ENCODE data around the gene MX1.

The MX1 gene

DNA sequence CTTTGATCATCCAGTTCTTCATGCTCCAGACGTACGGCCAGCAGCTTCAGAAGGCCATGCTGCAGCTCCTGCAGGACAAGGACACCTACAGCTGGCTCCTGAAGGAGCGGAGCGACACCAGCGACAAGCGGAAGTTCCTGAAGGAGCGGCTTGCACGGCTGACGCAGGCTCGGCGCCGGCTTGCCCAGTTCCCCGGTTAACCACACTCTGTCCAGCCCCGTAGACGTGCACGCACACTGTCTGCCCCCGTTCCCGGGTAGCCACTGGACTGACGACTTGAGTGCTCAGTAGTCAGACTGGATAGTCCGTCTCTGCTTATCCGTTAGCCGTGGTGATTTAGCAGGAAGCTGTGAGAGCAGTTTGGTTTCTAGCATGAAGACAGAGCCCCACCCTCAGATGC lies 32.5 kb downstream of the MX1 start:
- H3K4me1 ChIP-seq (ENCODE audit: control extremely low read depth in 1 of 4, control insufficient read depth in 4 of 4, insufficient read depth in 4 of 4, low read length in 3 of 4) = no peaks in the 10 kb centered on the region
- DNase-seq = no peak
- WGBS (ENCODE audit: insufficient coverage) = 98% methylated on average over 22 of the region's 22 CpGs
- ChIA-PET POLR2A (no interaction called here), CTCF (interaction anchor here (0.7 to 6.8 kb wide), 6 partner anchors 9 to 182 kb away, joined by 3 to 101 read pairs (median 4); no protein-coding TSS in a partner anchor)
- no peak overlapping the region for H3K4me3 ChIP-seq (ENCODE audit: control insufficient read depth in 1 of 7, extremely low read depth in 1 of 7, insufficient read depth in 4 of 7, low read depth in 2 of 7, low read length in 6 of 7)
- peaks cover 0 to 17% (median 0%) of the 10 kb centered on the region in 4 experiments for H3K36me3 ChIP-seq (ENCODE audit: control insufficient read depth in 4 of 4, insufficient read depth in 4 of 4, low read length in 3 of 4)
- H3K27ac ChIP-seq (ENCODE audit: insufficient read depth in 1 of 2, low read depth in 1 of 2, low read length in 2 of 2, poor library complexity in 1 of 2, severe bottlenecking in 2 of 2) = no peak overlapping the region
- no peaks in the 10 kb centered on the region for H3K9me3 ChIP-seq (ENCODE audit: control extremely low read depth in 1 of 5, control insufficient read depth in 4 of 5, insufficient read depth in 2 of 5, low read depth in 1 of 5, low read length in 4 of 5)
- no peaks in the 10 kb centered on the region for H3K27me3 ChIP-seq (replicated peaks in 2 of 5; ENCODE audit: control insufficient read depth in 4 of 5, insufficient read depth in 5 of 5, low read length in 4 of 5)

DNA sequence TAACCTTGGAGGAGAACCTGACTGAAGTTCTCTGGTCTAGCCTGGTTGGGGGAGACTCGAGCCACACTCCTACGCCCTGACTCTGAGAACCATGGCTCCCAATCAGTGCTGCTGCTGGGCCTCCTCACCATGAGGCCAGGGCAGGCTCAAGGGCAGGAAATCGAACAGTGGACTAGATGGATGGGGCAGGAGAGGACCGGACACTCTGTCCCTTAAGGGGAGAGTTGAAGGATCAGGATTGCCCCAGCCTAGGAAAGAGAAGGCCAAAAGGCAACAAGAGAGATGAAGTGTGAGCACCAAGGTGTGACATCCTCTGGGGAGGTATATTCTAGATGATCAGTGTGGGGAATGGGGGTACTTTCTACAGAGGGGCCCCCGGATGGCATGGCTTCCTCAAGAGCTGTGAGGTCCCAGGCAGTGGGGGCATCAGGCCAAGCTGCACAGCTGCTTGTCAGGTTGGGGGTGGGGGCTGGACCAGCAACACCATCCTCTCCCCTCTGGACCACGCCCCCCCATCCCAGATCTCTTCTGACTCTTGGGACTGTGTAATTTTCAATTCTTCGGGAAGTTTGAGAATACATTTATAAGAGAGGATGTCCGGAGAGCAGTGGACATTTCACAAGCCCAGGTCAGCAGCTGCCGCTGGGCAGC lies 34.0 kb downstream of the MX1 start:
- CTCF ChIA-PET = interaction anchor here (0.6 to 6.8 kb wide), 6 partner anchors 10 to 178 kb away, joined by 3 to 101 read pairs (median 4); no protein-coding TSS in a partner anchor
- H3K36me3 ChIP-seq (ENCODE audit: control insufficient read depth in 4 of 4, insufficient read depth in 4 of 4, low read length in 3 of 4) = peaks cover 0 to 13% (median 0%) of the 10 kb centered on the region in 4 experiments
- peaks cover 0 to 3% (median 0%) of the 10 kb centered on the region in 5 experiments for H3K9me3 ChIP-seq (ENCODE audit: control extremely low read depth in 1 of 5, control insufficient read depth in 4 of 5, insufficient read depth in 2 of 5, low read depth in 1 of 5, low read length in 4 of 5)
- 95% methylated on average over 8 of the region's 9 CpGs for WGBS (ENCODE audit: insufficient coverage)
- H3K4me1 ChIP-seq (ENCODE audit: control extremely low read depth in 1 of 4, control insufficient read depth in 4 of 4, insufficient read depth in 4 of 4, low read length in 3 of 4) = no peaks in the 10 kb centered on the region
- no peaks in the 10 kb centered on the region for H3K27me3 ChIP-seq (replicated peaks in 2 of 5; ENCODE audit: control insufficient read depth in 4 of 5, insufficient read depth in 5 of 5, low read length in 4 of 5)
- no peak overlapping the region for H3K4me3 ChIP-seq (ENCODE audit: control insufficient read depth in 1 of 7, extremely low read depth in 1 of 7, insufficient read depth in 4 of 7, low read depth in 2 of 7, low read length in 6 of 7)
- DNase-seq = no peak
- POLR2A ChIA-PET = interaction anchor here (1.0 kb wide), 1 partner anchor 178 kb away, joined by 4 read pairs; no protein-coding TSS in a partner anchor
- H3K27ac ChIP-seq (ENCODE audit: insufficient read depth in 1 of 2, low read depth in 1 of 2, low read length in 2 of 2, poor library complexity in 1 of 2, severe bottlenecking in 2 of 2) = no peak overlapping the region

DNA sequence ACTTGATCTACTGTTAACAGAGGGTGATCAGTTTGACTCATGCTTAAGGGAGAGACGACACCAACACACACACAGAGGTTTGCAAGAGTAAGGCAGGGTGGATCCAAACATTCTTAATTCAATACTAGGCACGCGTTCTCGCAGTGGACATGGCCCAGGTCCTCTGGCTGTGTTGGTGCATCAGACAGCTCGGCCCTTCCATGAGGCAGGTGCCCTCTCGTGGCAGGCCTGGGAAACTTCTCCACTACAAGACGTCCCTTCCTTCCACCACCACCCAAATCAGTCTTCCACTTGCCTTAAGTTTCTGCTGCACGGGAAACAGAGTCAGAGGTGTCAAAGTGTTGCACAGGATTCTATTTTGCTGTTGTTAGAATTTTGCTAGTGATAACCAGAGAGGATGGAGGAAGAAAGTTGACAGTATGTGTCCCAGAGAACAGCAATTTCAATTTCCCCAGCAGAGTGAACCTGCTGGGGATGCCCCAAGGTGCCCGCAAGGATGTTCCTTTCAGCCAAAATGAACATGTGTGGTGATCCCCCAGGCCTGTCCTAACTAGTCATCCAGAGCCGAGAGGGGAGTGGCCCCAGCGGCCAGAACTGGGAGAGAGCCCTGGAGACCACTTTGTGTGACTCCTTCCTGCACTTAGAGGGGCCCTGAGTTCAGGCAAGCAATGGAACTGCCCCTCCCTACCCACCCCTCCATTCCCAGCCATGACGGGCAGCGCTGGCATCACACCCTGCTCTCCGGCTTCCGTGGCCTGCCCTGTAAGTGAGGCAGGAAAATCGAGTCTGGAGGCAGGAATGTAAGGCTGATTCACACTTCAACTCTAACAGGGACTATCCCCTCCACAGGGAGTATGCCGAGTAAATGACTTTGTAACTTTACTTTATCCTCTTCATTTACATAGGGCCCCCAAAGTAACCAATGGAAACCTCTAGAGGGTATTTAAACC lies 34.8 kb downstream of the MX1 start:
- no peak overlapping the region for H3K4me3 ChIP-seq (ENCODE audit: control insufficient read depth in 1 of 7, extremely low read depth in 1 of 7, insufficient read depth in 4 of 7, low read depth in 2 of 7, low read length in 6 of 7)
- H3K36me3 ChIP-seq (ENCODE audit: control insufficient read depth in 4 of 4, insufficient read depth in 4 of 4, low read length in 3 of 4) = peaks cover 0 to 13% (median 0%) of the 10 kb centered on the region in 4 experiments
- DNase-seq = peak; percentile 57 to 75 (median 71)
- H3K27me3 ChIP-seq (replicated peaks in 2 of 5; ENCODE audit: control insufficient read depth in 4 of 5, insufficient read depth in 5 of 5, low read length in 4 of 5) = no peaks in the 10 kb centered on the region
- H3K27ac ChIP-seq (ENCODE audit: insufficient read depth in 1 of 2, low read depth in 1 of 2, low read length in 2 of 2, poor library complexity in 1 of 2, severe bottlenecking in 2 of 2) = no peak overlapping the region
- H3K9me3 ChIP-seq (ENCODE audit: control extremely low read depth in 1 of 5, control insufficient read depth in 4 of 5, insufficient read depth in 2 of 5, low read depth in 1 of 5, low read length in 4 of 5) = peaks cover 0 to 3% (median 0%) of the 10 kb centered on the region in 5 experiments
- ChIA-PET POLR2A (interaction anchor here (1.0 kb wide), 1 partner anchor 179 kb away, joined by 4 read pairs; no protein-coding TSS in a partner anchor), CTCF (interaction anchor here (1.1 to 6.8 kb wide), 3 partner anchors 50 to 179 kb away, joined by 3 to 101 read pairs (median 3); no protein-coding TSS in a partner anchor)
- WGBS (ENCODE audit: insufficient coverage) = 56% methylated on average over 10 of the region's 17 CpGs
- H3K4me1 ChIP-seq (ENCODE audit: control extremely low read depth in 1 of 4, control insufficient read depth in 4 of 4, insufficient read depth in 4 of 4, low read length in 3 of 4) = no peaks in the 10 kb centered on the region

DNA sequence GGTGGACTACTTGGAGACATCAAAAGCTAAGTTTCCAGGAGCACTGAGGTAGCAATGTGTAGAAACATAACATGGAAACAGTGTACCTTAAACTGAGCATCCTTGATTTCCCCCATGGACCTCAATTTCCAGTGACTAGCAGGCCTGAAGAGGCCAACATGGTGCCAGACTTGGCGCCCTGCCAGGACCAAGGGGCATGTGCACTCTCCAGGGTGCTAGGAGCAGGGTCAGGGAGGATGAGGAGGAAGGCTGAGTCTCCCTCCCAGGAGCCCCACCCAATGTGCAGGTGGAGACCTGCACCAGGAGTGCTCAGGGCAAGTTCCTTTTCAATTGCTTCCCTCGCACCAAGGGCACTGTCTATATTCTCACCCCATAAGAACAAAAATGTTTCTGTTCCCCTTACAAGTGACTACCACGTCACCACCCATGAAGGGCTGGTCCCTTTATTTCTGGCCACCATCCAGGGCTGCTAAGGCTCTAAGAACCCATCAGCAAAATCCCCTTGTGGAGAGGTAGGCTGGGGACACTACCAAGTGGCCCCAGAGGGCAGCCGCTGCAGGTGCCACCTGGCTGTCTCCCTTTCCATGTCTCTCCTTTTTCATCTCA lies 39.2 kb downstream of the MX1 start:
- CTCF ChIA-PET = interaction anchor here (1.0 to 4.5 kb wide), 2 partner anchors 182 to 295 kb away, joined by 3 to 26 read pairs; no protein-coding TSS in a partner anchor

DNA sequence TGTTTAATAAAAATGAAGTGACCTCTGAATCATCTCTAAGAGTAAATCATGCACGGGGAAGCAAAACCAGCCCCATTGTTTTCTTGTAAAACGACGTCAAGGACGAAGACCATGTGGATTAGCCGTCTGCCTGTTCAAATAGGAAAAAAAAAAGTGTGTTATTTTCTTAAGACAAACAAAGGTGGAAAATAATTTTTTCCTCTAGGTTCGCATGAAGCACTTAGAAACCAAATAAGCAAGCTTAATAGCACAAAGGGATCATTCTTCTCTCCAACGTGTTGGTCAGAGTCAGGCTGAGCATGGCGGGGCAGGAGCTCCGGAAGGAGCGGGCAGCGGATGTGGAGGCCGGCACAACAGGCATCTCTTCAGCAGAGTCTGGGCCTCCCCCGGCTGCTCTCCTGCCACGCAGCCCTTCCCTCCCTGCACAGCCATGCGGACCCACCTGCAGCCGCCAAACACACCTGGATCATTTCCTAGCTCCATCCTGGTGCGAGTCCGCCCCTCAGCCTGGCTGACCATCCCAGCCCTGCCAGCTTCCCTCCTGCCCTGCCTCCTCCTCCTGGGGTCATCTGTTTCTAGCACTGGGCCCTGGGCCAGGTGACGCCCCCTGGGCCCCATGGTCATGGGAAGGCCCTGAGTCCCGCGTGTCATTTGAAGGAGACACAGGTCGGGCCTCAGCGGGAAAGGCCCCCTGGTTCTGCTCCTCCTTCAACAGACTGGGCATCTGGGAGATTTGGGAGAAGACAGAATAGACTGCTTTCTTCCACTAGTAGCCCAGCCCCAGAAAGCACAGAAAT lies 40.2 kb downstream of the MX1 start:
- DNase-seq = no peak
- CTCF ChIA-PET = interaction anchor here (1.2 to 4.5 kb wide), 2 partner anchors 182 to 184 kb away, joined by 3 to 26 read pairs; no protein-coding TSS in a partner anchor
- peaks cover 0 to 3% (median 0%) of the 10 kb centered on the region in 5 experiments for H3K9me3 ChIP-seq (ENCODE audit: control extremely low read depth in 1 of 5, control insufficient read depth in 4 of 5, insufficient read depth in 2 of 5, low read depth in 1 of 5, low read length in 4 of 5)
- no peaks in the 10 kb centered on the region for H3K4me1 ChIP-seq (ENCODE audit: control extremely low read depth in 1 of 4, control insufficient read depth in 4 of 4, insufficient read depth in 4 of 4, low read length in 3 of 4)
- POLR2A ChIA-PET = no interaction called here
- H3K36me3 ChIP-seq (ENCODE audit: control insufficient read depth in 4 of 4, insufficient read depth in 4 of 4, low read length in 3 of 4) = no peaks in the 10 kb centered on the region
- WGBS (ENCODE audit: insufficient coverage) = 98% methylated on average over 16 of the region's 23 CpGs
- no peak overlapping the region for H3K4me3 ChIP-seq (ENCODE audit: control insufficient read depth in 1 of 7, extremely low read depth in 1 of 7, insufficient read depth in 4 of 7, low read depth in 2 of 7, low read length in 6 of 7)
- H3K27ac ChIP-seq (ENCODE audit: insufficient read depth in 1 of 2, low read depth in 1 of 2, low read length in 2 of 2, poor library complexity in 1 of 2, severe bottlenecking in 2 of 2) = no peak overlapping the region
- peaks cover 0 to 10% (median 3%) of the 10 kb centered on the region in 5 experiments for H3K27me3 ChIP-seq (replicated peaks in 2 of 5; ENCODE audit: control insufficient read depth in 4 of 5, insufficient read depth in 5 of 5, low read length in 4 of 5)

More for the DNA sequence above, 39.2 kb downstream of the MX1 start:
- Histone ChIP-seq H3K4me3 (ENCODE audit: control insufficient read depth in 1 of 7, extremely low read depth in 1 of 7, insufficient read depth in 4 of 7, low read depth in 2 of 7, low read length in 6 of 7) (no peak overlapping the region), H3K27me3 (replicated peaks in 2 of 5; ENCODE audit: control insufficient read depth in 4 of 5, insufficient read depth in 5 of 5, low read length in 4 of 5) (peaks cover 0 to 9% (median 2%) of the 10 kb centered on the region in 5 experiments), H3K9me3 (ENCODE audit: control extremely low read depth in 1 of 5, control insufficient read depth in 4 of 5, insufficient read depth in 2 of 5, low read depth in 1 of 5, low read length in 4 of 5) (peaks cover 0 to 3% (median 0%) of the 10 kb centered on the region in 5 experiments), H3K36me3 (ENCODE audit: control insufficient read depth in 4 of 4, insufficient read depth in 4 of 4, low read length in 3 of 4) (no peaks in the 10 kb centered on the region), H3K4me1 (ENCODE audit: control extremely low read depth in 1 of 4, control insufficient read depth in 4 of 4, insufficient read depth in 4 of 4, low read length in 3 of 4) (no peaks in the 10 kb centered on the region), H3K27ac (ENCODE audit: insufficient read depth in 1 of 2, low read depth in 1 of 2, low read length in 2 of 2, poor library complexity in 1 of 2, severe bottlenecking in 2 of 2) (no peak overlapping the region)
- DNase-seq = no peak
- POLR2A ChIA-PET = no interaction called here
- 96% methylated on average over 4 of the region's 4 CpGs for WGBS (ENCODE audit: insufficient coverage)

DNA sequence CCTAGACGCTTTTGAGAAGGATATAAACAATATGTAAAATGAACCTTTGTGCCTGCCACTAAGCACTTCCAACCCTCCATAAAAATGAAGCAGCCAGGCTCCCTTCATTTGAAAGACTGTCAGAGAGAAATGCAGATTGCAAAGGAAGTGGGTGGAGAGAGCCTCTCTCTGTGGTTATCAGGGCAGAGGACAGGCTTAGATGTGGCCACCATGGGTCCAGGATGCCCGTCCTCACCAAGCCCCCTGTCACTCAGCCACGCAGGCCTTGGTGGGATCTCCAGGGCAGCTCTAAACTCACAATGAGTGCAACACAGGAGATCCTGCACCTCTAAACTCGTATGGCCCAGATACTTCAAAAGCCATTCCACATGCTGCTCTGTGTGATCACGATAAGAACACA lies 44.0 kb downstream of the MX1 start:
- 49% methylated on average over 3 of the region's 5 CpGs for WGBS (ENCODE audit: insufficient coverage)
- ChIA-PET POLR2A (no interaction called here), CTCF (interaction anchor here (0.9 to 1.1 kb wide), 2 partner anchors 14 to 187 kb away, joined by 3 read pairs; no protein-coding TSS in a partner anchor)
- Histone ChIP-seq H3K4me1 (ENCODE audit: control extremely low read depth in 1 of 4, control insufficient read depth in 4 of 4, insufficient read depth in 4 of 4, low read length in 3 of 4) (no peaks in the 10 kb centered on the region), H3K36me3 (ENCODE audit: control insufficient read depth in 4 of 4, insufficient read depth in 4 of 4, low read length in 3 of 4) (no peaks in the 10 kb centered on the region), H3K4me3 (ENCODE audit: control insufficient read depth in 1 of 7, extremely low read depth in 1 of 7, insufficient read depth in 4 of 7, low read depth in 2 of 7, low read length in 6 of 7) (no peak overlapping the region), H3K27me3 (replicated peaks in 2 of 5; ENCODE audit: control insufficient read depth in 4 of 5, insufficient read depth in 5 of 5, low read length in 4 of 5) (peaks cover 0 to 14% (median 4%) of the 10 kb centered on the region in 5 experiments), H3K9me3 (ENCODE audit: control extremely low read depth in 1 of 5, control insufficient read depth in 4 of 5, insufficient read depth in 2 of 5, low read depth in 1 of 5, low read length in 4 of 5) (no peaks in the 10 kb centered on the region), H3K27ac (ENCODE audit: insufficient read depth in 1 of 2, low read depth in 1 of 2, low read length in 2 of 2, poor library complexity in 1 of 2, severe bottlenecking in 2 of 2) (no peak overlapping the region)
- DNase-seq = no peak
